ENCODE measurements around the gene NEB.

Gene NEB

DNA sequence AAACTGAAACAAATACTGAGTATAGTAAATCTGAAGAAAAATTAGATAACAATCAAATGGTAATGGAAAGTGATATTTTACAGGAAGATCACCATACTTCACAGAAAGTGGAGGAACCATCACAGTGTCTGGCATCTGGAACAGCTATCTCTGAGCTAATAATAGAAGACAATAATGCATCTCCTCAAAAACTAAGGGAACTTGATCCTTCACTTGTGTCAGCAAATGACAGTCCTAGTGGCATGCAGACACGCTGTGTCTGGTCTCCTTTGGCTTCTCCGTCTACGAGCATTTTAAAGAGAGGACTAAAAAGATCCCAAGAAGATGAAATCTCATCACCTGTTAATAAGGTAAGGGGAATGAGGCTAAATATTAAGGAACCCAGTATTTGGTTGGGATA is 268.5 kb downstream of the NEB start:
- DNase-seq = no peak

DNA sequence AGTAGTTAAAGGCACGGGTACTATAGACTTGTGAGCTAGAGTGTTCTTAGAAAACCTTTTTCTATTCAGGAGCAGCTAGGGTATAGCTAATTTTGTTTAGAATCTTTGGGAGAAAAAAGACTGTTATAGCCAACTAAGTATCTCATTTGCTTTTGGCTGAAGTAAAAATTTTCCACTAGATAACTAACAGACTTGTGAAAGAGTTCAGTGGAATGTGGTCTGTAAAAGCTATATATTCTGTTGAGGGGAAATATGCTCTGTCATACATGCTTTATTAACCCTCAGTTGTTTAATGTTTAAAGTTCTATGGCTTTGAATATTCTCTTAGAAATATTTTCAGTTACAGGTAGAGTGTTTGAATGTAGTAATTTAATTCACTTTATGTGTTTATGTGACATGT is 274.9 kb downstream of the NEB start:
- DNase-seq = no peak

DNA sequence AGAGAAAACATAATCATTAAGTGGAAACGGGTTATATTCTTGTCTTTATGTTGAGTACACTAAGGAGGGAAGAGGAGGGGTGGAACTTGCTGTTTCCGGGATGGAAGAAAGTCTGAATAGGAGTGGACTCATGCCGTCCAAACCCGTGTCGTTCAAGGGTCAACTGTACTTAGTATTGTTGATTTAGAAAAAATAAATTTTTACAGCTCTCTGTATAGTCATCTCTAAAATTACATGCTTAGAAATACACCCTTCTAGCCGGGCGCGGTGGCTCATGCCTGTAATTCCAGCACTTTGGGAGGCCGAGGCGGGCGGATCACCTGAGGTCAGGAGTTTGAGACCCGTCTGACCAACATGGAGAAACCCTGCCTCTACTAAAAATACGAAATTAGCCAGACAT is 295.1 kb downstream of the NEB start:
- no peak for DNase-seq

DNA sequence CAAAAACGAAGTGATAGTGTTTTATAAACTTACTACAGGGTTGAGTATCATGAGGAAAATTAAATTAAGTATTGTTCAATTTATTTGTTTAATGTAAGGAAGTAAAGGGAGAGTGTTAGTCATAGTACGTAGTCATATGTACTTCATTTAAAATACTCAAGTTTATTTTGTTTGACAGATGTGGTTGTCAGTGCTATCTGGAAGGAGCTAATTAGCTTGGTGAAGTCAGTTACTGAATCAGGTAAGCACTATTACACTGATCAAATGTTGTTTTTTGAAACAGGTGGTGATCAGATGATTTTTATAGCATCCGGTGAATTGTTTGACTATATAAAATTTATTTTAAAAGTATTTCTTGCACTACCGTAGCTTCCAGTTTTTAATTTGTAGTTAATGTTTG is 295.8 kb downstream of the NEB start:
- DNase-seq = no peak

DNA sequence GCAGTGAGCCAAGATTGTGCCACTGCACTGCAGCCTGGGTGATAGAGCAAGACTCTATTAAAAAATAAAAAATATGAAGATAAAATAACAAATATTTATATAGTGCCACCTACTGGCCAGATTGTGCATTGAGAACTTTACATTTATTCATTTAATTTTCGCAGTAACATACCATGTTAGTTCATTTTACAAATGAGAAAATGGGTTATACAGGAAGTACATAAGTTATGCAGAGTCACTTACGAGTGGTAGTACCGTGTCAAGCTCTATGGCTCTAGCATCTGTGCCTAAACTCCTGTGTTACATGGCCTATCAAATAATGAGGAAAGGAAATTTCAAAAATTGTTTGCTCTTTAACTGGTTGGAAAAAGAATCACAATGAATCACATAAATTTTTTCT is 296.6 kb downstream of the NEB start:
- no peak for DNase-seq
